Motor neuron (in vitro differentiated cells): ENCODE data around the gene ST7L. TPM values are rescaled to one million over a fixed set of nuclear protein-coding genes. Genes with fewer than 3 reads are reported as not detected.
A peak's percentile ranks its signal among the peaks of the same experiment; 100 is the strongest.

Source experiments
- ATAC-seq, 8 experiments: fragments of 200-7000 bp; cut with Tn5 transposase; replicated peaks in 6 of 8; 2 replicates each; pipeline ENCODE4 v1.8.0; 2021; ENCODE audit warnings: mild to moderate bottlenecking in 8 of 8, moderate library complexity in 8 of 8
- H3K27ac ChIP-seq, 2 donors: fragments of 250-450 bp; sonication (Bioruptor Pico); 2 replicates each; pipeline ENCODE4 v1.9.0; 2021; ENCODE audit warnings: antibody characterized with exemption in 2 of 2, mild to moderate bottlenecking in 2 of 2, moderate library complexity in 1 of 2
- H3K4me1 ChIP-seq, 2 donors: fragments of 250-450 bp; sonication (Bioruptor Pico); replicated peaks in 1 of 2; 2 replicates each; pipeline ENCODE4 v1.6.1; 2021; ENCODE audit warnings: antibody characterized with exemption in 2 of 2, mild to moderate bottlenecking in 2 of 2, moderate library complexity in 1 of 2
- H3K4me3 ChIP-seq, 5 donors: fragments of 250-450 bp; sonication (Bioruptor Pico); 2 replicates each; pipeline ENCODE4 v1.9.0; 2021; ENCODE audit warnings: antibody characterized with exemption in 5 of 5, mild to moderate bottlenecking in 5 of 5, moderate library complexity in 4 of 5
- WGBS, 10 experiments: fragments of 450-650 bp; shearing (Covaris generic); methylation state at CpG; one replicate each; pipeline ENCODE4 v1.0.0; 2022; 5-methylcytosine and 5-hydroxymethylcytosine counted together
- in situ Hi-C, 9 experiments: fragments of 400-800 bp; cut with MboI; loops; one replicate each; pipeline ENCODE4 v1.15.0; 2021; ENCODE audit warnings: low sequenced_read_pairs in 9 of 9, low pct_unique_long_range_greater_than_20kb in 2 of 9; ENCODE audit not compliant: unreplicated experiment in 9 of 9
- total RNA-seq, 8 experiments: library from RNA; unstranded; fragments of 300-600 nt; gene quantifications; 2 replicates each; pipeline versions ENCODE4 v1.2.3 to v1.2.4, GENCODE V29; 2022

Gene ST7L
- total RNA-seq, 8 experiments from 2014 or later: 19.9 to 31.3 (median 28.2) TPM

DNA sequence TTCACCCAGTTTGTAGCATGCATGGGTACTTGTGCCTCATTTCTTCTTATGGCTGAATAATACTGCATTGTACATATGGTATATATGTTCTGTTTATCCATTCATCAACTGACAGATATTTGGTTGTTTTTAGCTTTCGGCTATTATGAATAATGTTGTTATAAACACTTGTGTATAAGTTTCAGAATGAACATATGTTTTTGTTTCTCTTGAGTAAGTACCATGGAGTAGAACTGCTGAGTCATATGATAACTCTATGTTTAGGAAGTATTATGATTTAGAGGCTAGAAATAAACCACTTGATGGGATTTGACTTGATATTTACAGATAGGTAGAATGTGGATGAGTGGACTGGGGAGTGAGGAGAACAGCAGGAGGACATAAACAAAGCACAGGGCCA lies 61.6 kb downstream of the ST7L start:
- Histone ChIP-seq H3K27ac (no peak overlapping the region), H3K4me1 (no peaks in the 10 kb centered on the region), H3K4me3 (no peak overlapping the region)
- WGBS, 10 experiments: 0 to 100% (median 91%) methylated on average over 1 of the region's 1 CpG; no CpG with 5 or more reads in 3 of the 10 experiments
- ATAC-seq: peak in 3 of 8 experiments; percentile 22 to 51 (median 46)
- in situ Hi-C loops: no loop called here

DNA sequence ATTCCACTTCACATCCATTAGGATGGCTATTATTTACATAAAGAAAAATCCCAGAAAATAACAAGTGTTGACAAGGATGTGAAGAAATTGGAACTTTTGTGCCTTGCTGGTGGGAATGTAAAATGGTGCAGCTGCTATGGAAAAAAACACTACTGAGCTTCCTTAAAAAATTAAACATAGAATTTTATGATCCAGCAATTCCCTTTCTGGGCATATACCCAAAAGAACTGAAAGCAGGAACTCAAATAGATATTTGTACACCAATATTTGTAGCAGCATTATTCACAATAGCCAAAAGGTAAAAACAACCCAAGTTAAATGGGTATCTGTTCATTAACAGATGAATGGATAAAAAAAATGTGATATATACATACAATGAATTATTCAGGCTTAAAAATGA lies 64.5 kb downstream of the ST7L start:
- ATAC-seq: no peak
- in situ Hi-C loops: no loop called here
- Histone ChIP-seq H3K27ac (no peak overlapping the region), H3K4me1 (no peaks in the 10 kb centered on the region), H3K4me3 (no peak overlapping the region)

DNA sequence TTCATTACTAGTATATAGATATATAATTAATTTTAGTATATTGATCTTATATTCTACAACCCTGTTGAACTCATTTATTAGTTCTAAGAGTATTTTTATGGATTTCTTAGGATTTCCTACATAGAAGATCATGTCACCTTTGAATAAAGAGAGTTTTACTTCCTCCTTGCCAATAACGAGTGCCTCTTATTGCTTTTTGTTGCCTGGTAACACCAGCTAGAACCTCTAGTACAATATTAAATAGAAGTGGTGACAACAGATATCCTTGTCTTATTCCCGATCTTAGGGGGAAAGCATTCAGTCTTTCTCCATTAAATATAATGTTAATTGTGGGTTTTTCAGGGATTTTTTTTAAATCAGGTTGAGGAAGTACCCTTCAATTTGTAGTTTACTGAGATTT lies 69.4 kb downstream of the ST7L start:
- whole genome bisulfite sequencing, 10 experiments: 88 to 100% (median 95%) methylated on average over 1 to 2 of the region's 2 CpGs
- in situ Hi-C loops: no loop called here
- ATAC-seq: no peak

DNA sequence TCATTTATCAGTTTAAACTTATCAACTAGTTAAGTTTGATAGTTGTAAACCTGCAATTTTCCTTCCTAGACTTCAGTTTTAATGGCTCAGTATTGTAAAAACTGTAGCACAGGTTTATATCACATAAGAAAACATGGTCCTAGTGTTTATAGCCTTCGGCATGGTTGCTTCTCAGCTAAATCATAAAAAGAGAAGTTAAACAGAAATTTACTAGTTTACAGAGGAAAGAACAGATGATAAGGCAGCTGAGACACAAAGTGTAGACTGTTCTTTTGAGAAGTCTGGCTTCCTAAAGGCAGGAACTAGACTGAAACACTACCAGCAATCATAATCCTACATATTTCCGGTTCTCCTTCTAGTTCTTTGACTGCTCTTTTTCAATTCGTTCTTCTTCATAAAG lies 70.4 kb downstream of the ST7L start:
- Histone ChIP-seq H3K4me3 (no peak overlapping the region), H3K4me1 (no peaks in the 10 kb centered on the region), H3K27ac (no peak overlapping the region)
- in situ Hi-C loops: no loop called here
- WGBS, 10 experiments: 33 to 100% (median 97%) methylated on average over 1 to 3 of the region's 3 CpGs; no CpG with 5 or more reads in 2 of the 10 experiments
- no peak for ATAC-seq

More for the DNA sequence above, 69.4 kb downstream of the ST7L start:
- H3K27ac ChIP-seq: no peak overlapping the region
- H3K4me1 ChIP-seq: no peaks in the 10 kb centered on the region
- H3K4me3 ChIP-seq: no peak overlapping the region

DNA sequence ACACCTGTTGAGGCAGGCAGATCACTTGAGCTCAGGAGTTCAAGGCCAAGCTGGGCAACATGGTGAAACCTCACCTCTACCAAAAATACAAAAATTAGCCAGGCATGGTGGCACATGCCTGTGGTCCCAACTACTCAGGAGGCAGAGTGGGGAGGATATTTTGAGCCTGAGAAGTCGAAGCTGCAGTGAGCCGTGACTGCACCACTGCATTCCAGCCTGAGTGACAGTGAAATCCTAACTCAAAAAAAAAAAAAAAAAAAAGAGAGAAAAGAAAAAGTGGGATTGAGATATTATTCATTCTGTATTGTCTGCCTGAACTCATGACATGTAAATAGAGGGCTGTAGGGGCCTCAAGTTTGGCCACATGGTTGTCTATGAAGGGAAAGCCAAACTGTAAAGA lies 72.9 kb downstream of the ST7L start:
- ATAC-seq: no peak
- 80 to 100% (median 98%) methylated on average over 2 of the region's 2 CpGs; no CpG with 5 or more reads in 2 of the 10 experiments for WGBS, 10 experiments
- Histone ChIP-seq H3K4me3 (no peak overlapping the region), H3K4me1 (no peaks in the 10 kb centered on the region), H3K27ac (no peak overlapping the region)
- in situ Hi-C loops: no loop called here

DNA sequence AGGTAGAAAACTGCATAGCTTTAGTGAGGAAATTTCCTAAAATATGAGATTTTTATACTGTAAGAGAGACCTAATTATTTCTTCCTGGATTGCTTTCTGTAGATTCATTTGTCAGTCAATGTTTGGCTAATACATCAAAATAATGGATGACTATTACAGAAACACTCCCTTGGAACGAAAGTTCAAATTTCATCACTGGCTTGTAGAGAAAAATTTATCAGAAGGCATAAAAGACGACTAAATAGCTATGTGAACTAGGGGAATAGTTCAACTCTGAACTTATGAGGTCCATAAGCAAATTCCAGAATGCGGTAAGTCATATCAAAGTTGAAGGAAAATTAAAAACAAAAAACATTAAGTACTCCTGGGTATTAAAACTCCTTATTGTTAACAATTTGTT lies 74.2 kb downstream of the ST7L start:
- no peak overlapping the region for H3K27ac ChIP-seq
- in situ Hi-C loops: no loop called here
- 33 to 98% (median 92%) methylated on average over 2 to 3 of the region's 3 CpGs for WGBS, 10 experiments
- no peak overlapping the region for H3K4me3 ChIP-seq
- no peaks in the 10 kb centered on the region for H3K4me1 ChIP-seq
- ATAC-seq: no peak

DNA sequence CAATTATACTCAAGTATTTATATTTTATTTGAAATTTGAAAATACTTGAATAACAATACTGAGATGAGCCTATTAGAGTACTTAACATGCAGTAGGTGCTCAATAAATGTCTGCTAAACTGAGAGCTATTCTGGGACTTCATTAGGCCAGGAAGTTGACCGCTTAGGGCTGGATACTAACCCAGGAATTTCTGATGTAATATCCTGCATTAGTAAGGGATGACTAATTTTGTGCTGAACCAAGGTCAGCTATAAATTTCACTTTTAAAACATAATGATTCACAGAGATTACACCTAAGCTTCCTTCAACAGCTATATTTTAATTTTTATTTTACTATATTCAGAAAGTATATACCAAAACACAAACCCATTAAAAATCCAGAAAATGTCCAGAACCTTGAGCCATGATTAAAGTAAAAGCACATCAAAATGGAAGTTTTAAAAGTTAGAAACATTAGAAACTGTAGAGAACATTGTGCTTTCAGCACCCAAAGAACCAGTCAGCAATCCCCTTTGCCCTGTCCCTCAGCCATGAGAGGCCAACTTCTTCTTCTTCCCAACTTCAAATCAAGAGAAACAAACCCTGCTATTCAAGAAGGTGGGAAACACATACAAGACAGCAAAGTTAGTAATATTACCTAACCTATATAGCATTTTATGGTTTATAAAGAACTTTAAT lies 74.8 kb downstream of the ST7L start:
- WGBS, 10 experiments: 0 to 100% (median 100%) methylated on average over 1 of the region's 1 CpG; no CpG with 5 or more reads in 1 of the 10 experiments
- peak in 4 of 8 experiments; percentile 40 to 97 (median 73) for ATAC-seq
- H3K4me3 ChIP-seq: no peak overlapping the region
- no peaks in the 10 kb centered on the region for H3K4me1 ChIP-seq
- in situ Hi-C loops: no loop called here
- no peak overlapping the region for H3K27ac ChIP-seq

DNA sequence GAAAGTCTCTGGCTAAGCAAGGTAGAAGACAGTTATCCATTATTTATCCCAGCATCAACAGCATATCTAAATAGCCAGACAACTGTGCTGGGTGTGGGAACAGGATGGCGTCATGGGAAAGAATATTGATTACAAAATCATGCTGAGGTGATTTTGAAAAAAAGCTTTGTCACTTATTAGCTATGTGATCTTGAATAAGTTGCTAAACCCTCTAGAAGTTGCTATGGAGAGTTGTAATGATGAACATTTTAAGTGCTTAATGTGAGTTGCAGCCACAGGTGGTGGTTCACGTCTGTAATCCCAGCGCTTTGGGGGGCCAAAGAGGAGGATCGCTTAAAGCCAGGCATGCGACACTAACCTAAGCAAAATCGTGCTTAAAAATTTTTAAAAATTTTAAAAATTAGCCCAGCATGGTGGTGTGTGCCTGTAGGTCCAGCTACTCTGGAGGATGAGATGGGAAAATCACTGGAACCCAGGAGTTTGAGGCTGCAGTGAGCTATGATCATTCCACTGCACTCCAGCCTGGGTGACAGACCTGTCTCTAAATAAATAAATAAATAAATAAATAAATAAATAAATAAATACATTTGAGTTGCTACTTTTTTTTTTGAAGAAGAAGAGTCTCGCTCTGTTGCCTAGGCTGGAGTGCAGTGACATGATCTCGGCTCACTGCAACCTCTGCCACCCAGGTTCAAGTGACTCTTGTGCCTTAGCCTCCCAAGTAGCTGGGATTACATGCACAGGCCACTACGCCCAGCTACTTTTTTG lies 76.6 kb downstream of the ST7L start:
- ATAC-seq: no peak
- no peak overlapping the region for H3K27ac ChIP-seq
- in situ Hi-C loops: no loop called here
- no peak overlapping the region for H3K4me3 ChIP-seq
- 86 to 100% (median 94%) methylated on average over 1 to 8 of the region's 9 CpGs for WGBS, 10 experiments
- no peaks in the 10 kb centered on the region for H3K4me1 ChIP-seq

DNA sequence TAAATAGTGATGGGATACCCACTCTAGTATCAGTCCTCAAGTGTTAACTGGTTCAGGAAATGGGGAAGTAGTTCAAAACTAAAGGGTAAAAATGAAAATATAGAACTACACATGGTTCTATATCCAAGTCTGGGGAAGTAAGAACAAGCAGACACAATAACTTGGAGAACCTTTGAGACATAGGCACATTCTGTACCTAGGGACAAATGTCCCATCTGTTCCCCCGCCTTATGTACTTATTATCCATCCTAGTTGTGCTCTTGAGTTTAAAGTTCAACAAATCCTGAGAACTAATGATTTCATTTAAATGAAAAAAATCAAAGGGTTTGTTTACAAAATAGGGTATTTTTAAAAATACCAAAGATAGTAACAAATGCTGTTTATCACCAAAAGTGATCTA lies 77.6 kb downstream of the ST7L start:
- no peak for ATAC-seq
- in situ Hi-C loops: no loop called here
- WGBS, 10 experiments: 33 to 100% (median 100%) methylated on average over 1 of the region's 1 CpG; no CpG with 5 or more reads in 1 of the 10 experiments
- no peak overlapping the region for H3K4me3 ChIP-seq
- H3K27ac ChIP-seq: no peak overlapping the region
- no peaks in the 10 kb centered on the region for H3K4me1 ChIP-seq

DNA sequence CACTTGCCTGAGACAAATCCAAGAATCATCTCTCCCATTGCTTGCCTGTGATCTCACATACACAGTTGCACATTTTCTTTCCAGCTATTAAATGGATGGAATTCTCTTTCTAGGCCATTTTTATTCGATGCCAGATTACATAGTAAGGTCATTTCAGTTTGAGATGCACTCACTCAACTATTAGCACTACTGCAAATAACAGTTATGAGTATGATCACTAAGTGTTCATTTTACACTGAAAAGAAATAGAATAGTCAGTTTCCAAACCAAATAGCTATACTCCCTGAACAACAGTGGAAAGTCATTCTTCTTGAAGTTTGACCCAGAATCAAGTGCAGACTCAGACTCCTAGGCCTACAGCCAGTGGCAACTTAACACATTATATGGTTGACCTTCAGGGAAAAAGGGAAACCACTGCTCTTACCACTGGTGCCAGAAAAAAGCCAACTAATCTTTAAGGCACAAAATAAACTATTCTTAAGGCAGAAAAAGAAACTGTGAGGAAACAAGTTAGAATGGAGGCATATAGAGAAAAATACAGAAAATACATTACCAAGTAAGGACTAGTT lies 78.6 kb downstream of the ST7L start:
- WGBS, 10 experiments: 20 to 83% (median 70%) methylated on average over 1 of the region's 1 CpG; no CpG with 5 or more reads in 7 of the 10 experiments
- Histone ChIP-seq H3K4me1 (no peaks in the 10 kb centered on the region), H3K27ac (no peak overlapping the region), H3K4me3 (no peak overlapping the region)
- in situ Hi-C loops: no loop called here
- ATAC-seq: no peak

DNA sequence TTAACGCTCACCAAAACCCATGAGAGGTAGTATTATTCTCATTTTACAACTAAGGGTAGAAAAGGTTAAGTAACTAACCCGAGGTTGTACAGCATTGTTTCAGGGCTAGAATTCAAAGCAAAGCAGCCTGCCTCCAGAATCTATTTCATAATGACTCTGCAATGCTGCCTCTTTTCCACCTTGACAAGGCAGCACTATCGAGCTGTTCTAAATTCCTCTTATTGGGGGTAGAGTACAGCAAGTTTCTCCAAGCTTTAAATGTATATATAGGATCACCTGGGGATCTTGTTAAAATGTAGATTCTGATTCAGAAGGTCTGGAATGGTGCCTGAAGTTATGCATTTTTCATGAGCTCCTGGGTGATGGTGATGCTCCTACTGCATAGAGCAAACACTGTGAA lies 80.1 kb downstream of the ST7L start:
- 22 to 100% (median 97%) methylated on average over 1 to 3 of the region's 3 CpGs; no CpG with 5 or more reads in 1 of the 10 experiments for WGBS, 10 experiments
- ATAC-seq: peak in 1 of 8 experiments; percentile 26
- in situ Hi-C loops: no loop called here
- H3K4me1 ChIP-seq: no peaks in the 10 kb centered on the region
- H3K4me3 ChIP-seq: no peak overlapping the region
- H3K27ac ChIP-seq: no peak overlapping the region

DNA sequence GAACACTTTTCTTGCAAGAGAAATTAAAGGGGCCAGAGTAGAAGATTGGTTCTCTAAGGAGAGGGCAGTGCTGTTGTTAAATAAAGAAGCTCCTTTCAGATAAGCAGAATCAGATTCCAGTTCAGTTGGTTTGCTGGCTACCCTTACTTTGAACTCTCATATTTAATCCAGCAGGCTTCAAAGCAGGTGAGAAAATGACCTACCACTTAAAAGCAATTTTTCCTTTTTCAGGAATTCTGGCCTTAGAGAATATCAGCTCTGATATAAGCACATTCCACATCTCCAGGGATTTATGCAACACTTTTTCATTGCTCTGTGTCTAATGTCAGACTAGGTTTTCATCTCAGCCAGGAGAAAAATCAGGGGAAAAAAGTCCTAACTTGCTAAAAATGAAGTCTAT lies 81.5 kb downstream of the ST7L start:
- H3K4me3 ChIP-seq: no peak overlapping the region

DNA sequence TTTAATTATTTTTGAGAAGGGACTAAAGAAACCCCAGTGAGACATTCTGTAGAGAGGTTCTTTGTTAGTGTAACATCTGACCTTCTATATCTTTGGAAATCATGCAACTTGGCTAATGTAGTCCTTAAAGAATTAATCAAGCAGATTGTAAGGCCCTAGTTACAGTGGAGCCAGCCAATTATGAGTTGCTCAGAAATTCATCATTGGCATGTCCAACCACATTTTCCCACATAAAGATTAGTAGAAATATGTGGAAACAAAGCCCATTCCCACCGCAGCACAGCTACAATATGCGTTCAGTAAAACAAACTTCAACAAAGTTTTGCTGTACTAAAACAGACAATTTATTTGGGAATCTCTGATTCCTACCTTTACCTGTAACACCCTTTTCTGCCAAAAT lies 82.4 kb downstream of the ST7L start:
- 52 to 100% (median 79%) methylated on average over 1 to 2 of the region's 2 CpGs; no CpG with 5 or more reads in 1 of the 10 experiments for WGBS, 10 experiments
- ATAC-seq: no peak
- H3K4me3 ChIP-seq: no peak overlapping the region
- H3K27ac ChIP-seq: no peak overlapping the region
- no peaks in the 10 kb centered on the region for H3K4me1 ChIP-seq
- in situ Hi-C loops: no loop called here

More for the DNA sequence above, 81.5 kb downstream of the ST7L start:
- no peak for ATAC-seq
- Histone ChIP-seq H3K27ac (no peak overlapping the region), H3K4me1 (no peaks in the 10 kb centered on the region)
- in situ Hi-C loops: no loop called here
